Neural cell (in vitro differentiated cells): Measurements from ENCODE around the gene RELCH.

ENCODE experiments used
- CTCF ChIP-seq: fragments of 450-650 bp; IDR thresholded peaks from 2 replicates; pipeline ENCODE4 v1.5.1; 2014; ENCODE audit warnings: antibody characterized with exemption, mild to moderate bottlenecking, moderate library complexity; ENCODE audit not compliant: poor library complexity, severe bottlenecking
- EP300 ChIP-seq: fragments of 450-650 bp; conservative IDR thresholded peaks from 2 replicates; pipeline ENCODE4 v1.6.1; 2014; ENCODE audit warnings: antibody characterized with exemption, mild to moderate bottlenecking, moderate library complexity; ENCODE audit not compliant: poor library complexity, severe bottlenecking
- EZH2 ChIP-seq: fragments of 200-600, 300-800 bp; shearing (Covaris generic), sonication (generic); IDR thresholded peaks from 2 replicates; pipeline ENCODE4 v1.6.1; 2014; ENCODE audit warnings: antibody characterized with exemption, low read length, borderline replicate concordance, mild to moderate bottlenecking; ENCODE audit not compliant: insufficient read depth, poor library complexity, severe bottlenecking
- POLR2AphosphoS5 ChIP-seq: IDR thresholded peaks from 2 replicates; pipeline ENCODE4 v1.6.1; 2012
- SMC3 ChIP-seq: fragments of 450-650 bp; conservative IDR thresholded peaks from 2 replicates; pipeline ENCODE4 v1.6.1; 2014; ENCODE audit warnings: antibody characterized with exemption, mild to moderate bottlenecking, moderate library complexity; ENCODE audit not compliant: poor library complexity
- TF ChIP-seq, protein P1 (sequence below): IDR thresholded peaks from 2 replicates; pipeline ENCODE4 v1.6.1; 2012; ENCODE audit warnings: borderline replicate concordance

DNA sequence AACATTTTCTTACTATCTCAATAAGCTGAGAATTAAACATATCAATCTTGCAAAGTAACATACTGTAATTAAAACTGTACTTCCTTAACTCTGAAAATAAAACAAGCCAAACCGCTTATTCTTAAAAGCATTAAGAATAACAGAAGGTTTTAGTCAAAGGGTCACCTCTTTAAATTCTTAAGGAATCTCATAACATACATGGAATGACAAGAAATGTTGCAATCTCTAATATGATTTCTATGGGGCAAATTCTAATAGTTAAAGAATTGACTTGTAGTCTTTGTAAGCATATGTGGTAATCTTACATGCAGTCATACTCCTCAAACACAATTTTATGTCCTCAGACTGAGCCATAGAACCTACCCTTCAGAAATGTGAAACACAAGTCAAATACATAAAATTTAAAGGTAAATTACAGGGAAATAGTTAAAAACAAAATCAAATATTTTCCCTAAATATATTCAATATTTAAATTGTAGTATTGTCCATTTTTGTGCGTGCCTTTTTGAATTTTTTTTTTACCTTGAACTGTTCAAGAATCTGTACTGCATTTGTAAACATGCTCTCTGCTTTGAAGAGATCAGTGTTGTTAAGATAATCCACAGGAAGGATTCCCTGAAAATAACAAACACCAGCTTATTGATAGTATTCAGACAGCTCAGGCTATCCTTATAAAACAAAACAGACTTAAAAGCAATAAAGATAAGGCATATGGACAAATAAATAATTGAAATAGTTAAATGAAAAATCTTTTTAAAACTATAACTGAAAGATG, 48.4 kb upstream of the RELCH start:
- TF ChIP-seq, protein P1, sequence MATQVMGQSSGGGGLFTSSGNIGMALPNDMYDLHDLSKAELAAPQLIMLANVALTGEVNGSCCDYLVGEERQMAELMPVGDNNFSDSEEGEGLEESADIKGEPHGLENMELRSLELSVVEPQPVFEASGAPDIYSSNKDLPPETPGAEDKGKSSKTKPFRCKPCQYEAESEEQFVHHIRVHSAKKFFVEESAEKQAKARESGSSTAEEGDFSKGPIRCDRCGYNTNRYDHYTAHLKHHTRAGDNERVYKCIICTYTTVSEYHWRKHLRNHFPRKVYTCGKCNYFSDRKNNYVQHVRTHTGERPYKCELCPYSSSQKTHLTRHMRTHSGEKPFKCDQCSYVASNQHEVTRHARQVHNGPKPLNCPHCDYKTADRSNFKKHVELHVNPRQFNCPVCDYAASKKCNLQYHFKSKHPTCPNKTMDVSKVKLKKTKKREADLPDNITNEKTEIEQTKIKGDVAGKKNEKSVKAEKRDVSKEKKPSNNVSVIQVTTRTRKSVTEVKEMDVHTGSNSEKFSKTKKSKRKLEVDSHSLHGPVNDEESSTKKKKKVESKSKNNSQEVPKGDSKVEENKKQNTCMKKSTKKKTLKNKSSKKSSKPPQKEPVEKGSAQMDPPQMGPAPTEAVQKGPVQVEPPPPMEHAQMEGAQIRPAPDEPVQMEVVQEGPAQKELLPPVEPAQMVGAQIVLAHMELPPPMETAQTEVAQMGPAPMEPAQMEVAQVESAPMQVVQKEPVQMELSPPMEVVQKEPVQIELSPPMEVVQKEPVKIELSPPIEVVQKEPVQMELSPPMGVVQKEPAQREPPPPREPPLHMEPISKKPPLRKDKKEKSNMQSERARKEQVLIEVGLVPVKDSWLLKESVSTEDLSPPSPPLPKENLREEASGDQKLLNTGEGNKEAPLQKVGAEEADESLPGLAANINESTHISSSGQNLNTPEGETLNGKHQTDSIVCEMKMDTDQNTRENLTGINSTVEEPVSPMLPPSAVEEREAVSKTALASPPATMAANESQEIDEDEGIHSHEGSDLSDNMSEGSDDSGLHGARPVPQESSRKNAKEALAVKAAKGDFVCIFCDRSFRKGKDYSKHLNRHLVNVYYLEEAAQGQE, result no peak
- no peak for TF ChIP-seq EZH2
- no peak for TF ChIP-seq CTCF
- no peak for TF ChIP-seq SMC3
- TF ChIP-seq EP300, result no peak
- no peak for TF ChIP-seq POLR2AphosphoS5
